GM10266 (cell line): ENCODE results near the gene SLF2.

Experiments used
- DNase-seq: peaks from one replicate; pipeline ENCODE4 v3.0.0; 2012; ENCODE audit errors: extremely low spot score
- CTCF ChIP-seq: IDR thresholded peaks from 2 replicates; pipeline ENCODE4 v1.5.1; 2012; ENCODE audit warnings: mild to moderate bottlenecking, low read depth; ENCODE audit not compliant: control insufficient read depth, insufficient read depth; ENCODE audit errors: missing control alignments

Gene SLF2

GRCh38 chr10:100981178-100981772, 68.5 kb downstream of the SLF2 start:
- no peak for DNase-seq
- TF ChIP-seq CTCF = no peak

GRCh38 chr10:100982916-100983830, 70.4 kb downstream of the SLF2 start:
- no peak for TF ChIP-seq CTCF
- DNase-seq = no peak

GRCh38 chr10:100983868-100984671, 71.3 kb downstream of the SLF2 start:
- no peak for DNase-seq

GRCh38 chr10:100984672-100985177, 72.0 kb downstream of the SLF2 start:
- no peak for TF ChIP-seq CTCF
- no peak for DNase-seq

More at GRCh38 chr10:100983868-100984671, 71.3 kb downstream of the SLF2 start:
- TF ChIP-seq CTCF = no peak

GRCh38 chr10:100985336-100985735, 72.6 kb downstream of the SLF2 start:
- DNase-seq = no peak
- TF ChIP-seq CTCF = no peak

GRCh38 chr10:100986623-100986951, 73.8 kb downstream of the SLF2 start:
- TF ChIP-seq CTCF = no peak
- DNase-seq = no peak
